Gastrocnemius medialis (tissue), 4 donors: ENCODE data around the gene MUSTN1. TPM values are rescaled to one million over a fixed set of nuclear protein-coding genes. Genes with fewer than 3 reads are reported as not detected.
A peak's percentile ranks its signal among the peaks of the same experiment; 100 is the strongest.

Experiments used
- ATAC-seq, 2 donors: fragments of 150-250 bp; one replicate each; pipeline ENCODE4 v1.9.1; 2016
- DNase-seq, 2 donors: peaks; one replicate each; pipeline ENCODE4 v3.0.0-alpha.2; 2019
- H3K27ac ChIP-seq, 4 donors: fragments of 200-600 bp; sonication (generic); 1 replicate in 1 of 4; 2 replicates in 3 of 4; pipeline ENCODE4 v1.5.1; 2016 to 2018; ENCODE audit warnings: mild to moderate bottlenecking in 2 of 4, moderate library complexity in 1 of 4
- H3K27me3 ChIP-seq, 3 donors: fragments of 200-600 bp; sonication (generic) in 2 of 3; 1 replicate in 1 of 3; 2 replicates in 2 of 3; pipeline versions ENCODE4 v1.5.1 to v1.6.0; 2016 to 2019; ENCODE audit warnings: mild to moderate bottlenecking in 1 of 3, moderate library complexity in 1 of 3
- H3K36me3 ChIP-seq, 2 donors: fragments of 200-600 bp; sonication (generic) in 1 of 2; one replicate each; pipeline ENCODE4 v1.5.1; 2017 to 2018
- H3K4me1 ChIP-seq, 2 donors: fragments of 200-600 bp; sonication (generic) in 1 of 2; one replicate each; pipeline ENCODE4 v1.5.1; 2016 to 2017; ENCODE audit warnings: mild to moderate bottlenecking in 2 of 2
- H3K4me3 ChIP-seq, 4 donors: fragments of 200-600 bp; sonication (generic) in 3 of 4; 1 replicate in 1 of 4; 2 replicates in 3 of 4; pipeline ENCODE4 v1.5.1; 2016 to 2019; ENCODE audit warnings: mild to moderate bottlenecking in 2 of 4
- H3K9me3 ChIP-seq, 3 donors: fragments of 200-600 bp; sonication (generic) in 2 of 3; 1 replicate in 1 of 3; 2 replicates in 2 of 3; pipeline ENCODE4 v1.5.1; 2016 to 2019
- CTCF ChIP-seq, 5 experiments: fragments of 450-650 bp in 3 of 5; fragments of 200-600 bp in 2 of 5; sonication (generic) in 2 of 5; IDR thresholded peaks in 4 of 5; conservative IDR thresholded peaks in 1 of 5; 1 replicate in 4 of 5; 2 replicates in 1 of 5; pipeline ENCODE4 v1.5.1; 2016 to 2019; ENCODE audit warnings: antibody characterized with exemption in 5 of 5, mild to moderate bottlenecking in 3 of 5, moderate library complexity in 3 of 5
- POLR2A ChIP-seq, 2 donors: fragments of 450-650 bp; IDR thresholded peaks; one replicate each; pipeline ENCODE4 v1.6.1; 2017; ENCODE audit warnings: antibody characterized with exemption in 2 of 2, mild to moderate bottlenecking in 2 of 2, moderate library complexity in 2 of 2
- in situ Hi-C, 4 donors: fragments of 200-750 bp; cut with MboI; loops; one replicate each; pipeline versions ENCODE4 v1.15.0 to v1.8.0; 2017; ENCODE audit warnings: low sequenced_read_pairs in 4 of 4
- intact Hi-C: fragments of 100-400 bp; cut with DNase I; formaldehyde crosslinking; loops from one replicate; pipeline ENCODE4 v1.15.1; 2023; ENCODE audit warnings: low total_unique reads
- total RNA-seq, 4 donors: library from RNA; depleted of rRNA; stranded (reverse); fragments of >200 nt; gene quantifications; one replicate each; pipeline versions ENCODE4 v1.1.0 to v1.2.3, GENCODE V29; 2016

Gene MUSTN1
- total RNA-seq, 4 donors from 2014 or later = 218 to 2,149 (median 412) TPM

- no peak overlapping the region for H3K4me3 ChIP-seq
- H3K36me3 ChIP-seq = no peaks in the 10 kb centered on the region
- in situ Hi-C loops (no loop called here), intact Hi-C loops (loop anchor here (5.0 to 10.0 kb wide), 3 partner anchors 286 to 612 kb away; partner anchors contain the start of genes NISCH, RFT1, TNNC1 and TWF2)
- DNase-seq (no peak), ATAC-seq (no peak)
- peak overlapping the region; percentile 96 to 98 (median 97) for H3K27ac ChIP-seq
- TF ChIP-seq POLR2A (IDR thresholded peaks at IDR 0.05) = no peak
- TF ChIP-seq CTCF (IDR thresholded peaks at IDR 0.05 in 4 of 5, conservative IDR thresholded peaks at IDR 0.05 in 1 of 5) = no peak
- H3K4me1 ChIP-seq = peaks cover 78 to 80% of the 10 kb centered on the region in 2 donors
- H3K9me3 ChIP-seq = no peaks in the 10 kb centered on the region
- H3K27me3 ChIP-seq = no peaks in the 10 kb centered on the region
Measured at GRCh38 chr3:52846432-52846965, 11.7 kb upstream of the MUSTN1 start.

GRCh38 chr3:52845691-52846431, 11.0 kb upstream of the MUSTN1 start:
- H3K27me3 ChIP-seq = no peaks in the 10 kb centered on the region
- ATAC-seq (no peak), DNase-seq (no peak)
- no peaks in the 10 kb centered on the region for H3K9me3 ChIP-seq
- H3K27ac ChIP-seq = peak overlapping the region; percentile 96 to 98 (median 97)
- intact Hi-C loops (loop anchor here (5.0 to 10.0 kb wide), 3 partner anchors 286 to 611 kb away; partner anchors contain the start of genes NISCH, RFT1, TNNC1 and TWF2), in situ Hi-C loops (no loop called here)
- H3K36me3 ChIP-seq = no peaks in the 10 kb centered on the region
- H3K4me3 ChIP-seq = peak overlapping the region in 1 of 4 donors; percentile 22
- no peak for TF ChIP-seq POLR2A (IDR thresholded peaks at IDR 0.05)
- peak in 2 of 5 experiments; percentile 40 to 55 for TF ChIP-seq CTCF (IDR thresholded peaks at IDR 0.05 in 4 of 5, conservative IDR thresholded peaks at IDR 0.05 in 1 of 5)
- H3K4me1 ChIP-seq = peaks cover 84 to 86% of the 10 kb centered on the region in 2 donors

- no peaks in the 10 kb centered on the region for H3K9me3 ChIP-seq
- peaks cover 90 to 93% of the 10 kb centered on the region in 2 donors for H3K4me1 ChIP-seq
- H3K36me3 ChIP-seq = no peaks in the 10 kb centered on the region
- TF ChIP-seq POLR2A (IDR thresholded peaks at IDR 0.05) = peak; percentile 53 to 66
- no peak for TF ChIP-seq CTCF (IDR thresholded peaks at IDR 0.05 in 4 of 5, conservative IDR thresholded peaks at IDR 0.05 in 1 of 5)
- DNase-seq (peak; percentile 83 to 89), ATAC-seq (peak; percentile 46 to 49)
- peak overlapping the region; percentile 96 to 98 (median 97) for H3K27ac ChIP-seq
- intact Hi-C loops = loop anchor here (5.0 to 10.0 kb wide), 3 partner anchors 287 to 610 kb away; partner anchors contain the start of genes NISCH, RFT1, TNNC1 and TWF2
- in situ Hi-C loops = no loop called here
- peak overlapping the region in 3 of 4 donors; percentile 8 to 22 (median 9) for H3K4me3 ChIP-seq
- no peaks in the 10 kb centered on the region for H3K27me3 ChIP-seq
Measured at GRCh38 chr3:52845157-52845556, 10.3 kb upstream of the MUSTN1 start.

- intact Hi-C loops (loop anchor here (5.0 to 10.0 kb wide), 3 partner anchors 390 to 893 kb away; partner anchors contain the start of genes NISCH, TNNC1 and TWF2), in situ Hi-C loops (no loop called here)
- peak overlapping the region; percentile 96 to 98 (median 97) for H3K27ac ChIP-seq
- no peaks in the 10 kb centered on the region for H3K9me3 ChIP-seq
- DNase-seq = peak; percentile 57 to 84
- no peaks in the 10 kb centered on the region for H3K27me3 ChIP-seq
- H3K4me3 ChIP-seq = peak overlapping the region in 2 of 4 donors; percentile 8 to 9
- no peaks in the 10 kb centered on the region for H3K36me3 ChIP-seq
- peaks cover 91 to 92% of the 10 kb centered on the region in 2 donors for H3K4me1 ChIP-seq
- ATAC-seq = peak; percentile 31 to 38
- TF ChIP-seq CTCF (IDR thresholded peaks at IDR 0.05 in 4 of 5, conservative IDR thresholded peaks at IDR 0.05 in 1 of 5) = no peak
- peak; percentile 66 to 72 for TF ChIP-seq POLR2A (IDR thresholded peaks at IDR 0.05)
Measured at GRCh38 chr3:52844290-52844975, 9.6 kb upstream of the MUSTN1 start.
